NCI-H524 (cell line): ENCODE measurements around the gene DCLK3.

Experiments
- DNase-seq, 2 experiments: peaks; one replicate each; lab custom pipeline; 2025; lab: John Stamatoyannopoulos, UW

DCLK3 gene

GRCh38 chr3:36677331-36678007 is 86.9 kb downstream of the DCLK3 start:
- DNase-seq, result no peak

GRCh38 chr3:36674816-36675215 is 89.5 kb downstream of the DCLK3 start:
- no peak for DNase-seq

- no peak for DNase-seq
These were observed 94.6 kb downstream of the DCLK3 start for GRCh38 chr3:36669764-36670163.

DNA sequence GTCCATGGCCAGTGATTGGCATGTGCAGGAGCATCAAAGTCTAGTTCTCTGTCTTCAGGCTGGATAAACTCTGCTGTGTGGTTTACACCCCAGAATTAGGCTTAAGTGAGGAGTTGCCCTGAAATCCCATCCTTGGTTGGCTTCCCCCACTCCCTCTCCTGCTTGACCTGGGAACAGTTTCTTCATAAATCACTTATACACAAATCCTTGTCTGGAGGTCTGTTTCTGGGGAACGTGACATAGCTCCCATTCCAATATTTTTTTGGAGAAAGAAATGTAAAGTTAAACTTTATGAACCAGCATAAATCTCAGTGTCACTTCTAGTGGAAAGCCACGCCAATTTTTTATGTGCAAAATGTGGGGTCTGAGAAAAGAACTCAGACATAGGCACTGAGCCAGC is 98.2 kb downstream of the DCLK3 start:
- DNase-seq, result no peak

- no peak for DNase-seq
These were observed 100.6 kb downstream of the DCLK3 start for GRCh38 chr3:36663666-36664291.

DNA sequence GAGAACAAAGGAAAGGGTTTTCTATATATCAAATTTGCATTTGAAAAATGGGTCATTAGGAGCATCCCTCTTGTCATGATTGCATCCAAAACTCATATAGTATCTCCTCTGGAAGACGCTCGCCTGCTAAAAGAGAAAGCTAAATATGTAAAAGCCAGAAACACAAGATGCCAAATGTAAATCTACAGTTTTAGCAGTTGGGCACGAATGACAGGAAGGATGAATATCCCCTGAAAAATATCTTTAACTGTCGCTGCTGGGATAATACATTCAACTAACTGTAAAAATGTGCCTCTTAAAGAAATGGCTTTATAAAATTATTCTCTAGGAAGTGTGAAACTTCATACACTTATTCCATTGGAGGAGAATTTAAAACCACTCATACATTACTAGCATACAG is 101.7 kb downstream of the DCLK3 start:
- DNase-seq, result no peak
